C1 segment of cervical spinal cord (tissue), 14 donors: ENCODE data around the gene RNU7-1.

Experiments used
- DNase-seq, 14 donors: peaks; one replicate each; lab custom pipeline; 2025; lab: John Stamatoyannopoulos, UW

Gene RNU7-1

DNA sequence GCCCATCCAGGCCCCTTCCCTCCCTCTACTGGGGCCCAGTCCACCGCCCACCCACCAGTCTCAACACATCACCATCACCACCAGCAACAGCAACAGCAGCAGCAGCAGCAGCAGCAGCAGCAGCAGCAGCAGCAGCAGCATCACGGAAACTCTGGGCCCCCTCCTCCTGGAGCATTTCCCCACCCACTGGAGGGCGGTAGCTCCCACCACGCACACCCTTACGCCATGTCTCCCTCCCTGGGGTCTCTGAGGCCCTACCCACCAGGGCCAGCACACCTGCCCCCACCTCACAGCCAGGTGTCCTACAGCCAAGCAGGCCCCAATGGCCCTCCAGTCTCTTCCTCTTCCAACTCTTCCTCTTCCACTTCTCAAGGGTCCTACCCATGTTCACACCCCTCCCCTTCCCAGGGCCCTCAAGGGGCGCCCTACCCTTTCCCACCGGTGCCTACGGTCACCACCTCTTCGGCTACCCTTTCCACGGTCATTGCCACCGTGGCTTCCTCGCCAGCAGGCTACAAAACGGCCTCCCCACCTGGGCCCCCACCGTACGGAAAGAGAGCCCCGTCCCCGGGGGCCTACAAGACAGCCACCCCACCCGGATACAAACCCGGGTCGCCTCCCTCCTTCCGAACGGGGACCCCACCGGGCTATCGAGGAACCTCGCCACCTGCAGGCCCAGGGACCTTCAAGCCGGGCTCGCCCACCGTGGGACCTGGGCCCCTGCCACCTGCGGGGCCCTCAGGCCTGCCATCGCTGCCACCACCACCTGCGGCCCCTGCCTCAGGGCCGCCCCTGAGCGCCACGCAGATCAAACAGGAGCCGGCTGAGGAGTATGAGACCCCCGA, 6.8 kb upstream of the RNU7-1 start:
- peak in 2 of 14 donors; percentile 56 to 61 for DNase-seq

DNA sequence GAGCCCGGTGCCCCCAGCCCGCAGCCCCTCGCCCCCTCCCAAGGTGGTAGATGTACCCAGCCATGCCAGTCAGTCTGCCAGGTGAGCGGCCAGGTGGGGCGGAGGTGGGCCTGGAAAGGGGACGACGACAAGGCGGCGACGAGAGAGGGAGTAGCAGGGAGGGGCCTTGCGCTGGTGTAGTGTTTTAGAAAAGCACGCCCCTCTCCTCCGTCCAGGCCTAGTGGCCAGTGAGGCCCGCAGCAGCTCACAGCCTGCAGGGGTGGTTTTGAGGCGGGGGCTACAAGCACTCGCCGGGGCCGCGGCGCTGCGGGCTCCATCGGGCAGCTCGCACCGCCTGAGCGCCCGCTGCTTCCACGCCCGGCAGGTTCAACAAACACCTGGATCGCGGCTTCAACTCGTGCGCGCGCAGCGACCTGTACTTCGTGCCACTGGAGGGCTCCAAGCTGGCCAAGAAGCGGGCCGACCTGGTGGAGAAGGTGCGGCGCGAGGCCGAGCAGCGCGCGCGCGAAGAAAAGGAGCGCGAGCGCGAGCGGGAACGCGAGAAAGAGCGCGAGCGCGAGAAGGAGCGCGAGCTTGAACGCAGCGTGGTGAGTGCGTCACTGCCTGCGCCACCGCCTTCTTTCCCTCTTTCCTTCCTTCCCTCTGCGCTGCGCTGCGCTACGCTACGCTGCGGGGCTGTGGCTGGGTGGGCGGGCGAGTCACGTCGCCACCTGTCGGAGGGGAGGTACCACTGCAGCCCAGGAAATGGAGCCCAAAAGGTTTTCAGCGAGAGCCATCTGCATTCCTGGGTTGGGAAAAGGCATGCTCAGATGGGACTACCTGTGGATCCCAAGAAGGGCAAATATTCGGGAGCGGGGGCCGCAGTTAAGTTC, 5.9 kb upstream of the RNU7-1 start:
- DNase-seq, result peak; percentile 45 to 95 (median 84)

DNA sequence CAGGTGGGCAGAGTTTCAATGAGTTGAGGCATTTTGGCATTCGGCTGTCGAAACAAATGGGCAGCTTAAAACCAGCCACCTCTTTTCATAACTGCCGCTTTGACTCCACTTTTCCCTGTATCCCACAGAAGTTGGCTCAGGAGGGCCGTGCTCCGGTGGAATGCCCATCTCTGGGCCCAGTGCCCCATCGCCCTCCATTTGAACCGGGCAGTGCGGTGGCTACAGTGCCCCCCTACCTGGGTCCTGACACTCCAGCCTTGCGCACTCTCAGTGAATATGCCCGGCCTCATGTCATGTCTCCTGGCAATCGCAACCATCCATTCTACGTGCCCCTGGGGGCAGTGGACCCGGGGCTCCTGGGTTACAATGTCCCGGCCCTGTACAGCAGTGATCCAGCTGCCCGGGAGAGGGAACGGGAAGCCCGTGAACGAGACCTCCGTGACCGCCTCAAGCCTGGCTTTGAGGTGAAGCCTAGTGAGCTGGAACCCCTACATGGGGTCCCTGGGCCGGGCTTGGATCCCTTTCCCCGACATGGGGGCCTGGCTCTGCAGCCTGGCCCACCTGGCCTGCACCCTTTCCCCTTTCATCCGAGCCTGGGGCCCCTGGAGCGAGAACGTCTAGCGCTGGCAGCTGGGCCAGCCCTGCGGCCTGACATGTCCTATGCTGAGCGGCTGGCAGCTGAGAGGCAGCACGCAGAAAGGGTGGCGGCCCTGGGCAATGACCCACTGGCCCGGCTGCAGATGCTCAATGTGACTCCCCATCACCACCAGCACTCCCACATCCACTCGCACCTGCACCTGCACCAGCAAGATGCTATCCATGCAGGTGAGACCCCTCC, 5.0 kb upstream of the RNU7-1 start:
- peak in 1 of 14 donors; percentile 42 for DNase-seq

DNA sequence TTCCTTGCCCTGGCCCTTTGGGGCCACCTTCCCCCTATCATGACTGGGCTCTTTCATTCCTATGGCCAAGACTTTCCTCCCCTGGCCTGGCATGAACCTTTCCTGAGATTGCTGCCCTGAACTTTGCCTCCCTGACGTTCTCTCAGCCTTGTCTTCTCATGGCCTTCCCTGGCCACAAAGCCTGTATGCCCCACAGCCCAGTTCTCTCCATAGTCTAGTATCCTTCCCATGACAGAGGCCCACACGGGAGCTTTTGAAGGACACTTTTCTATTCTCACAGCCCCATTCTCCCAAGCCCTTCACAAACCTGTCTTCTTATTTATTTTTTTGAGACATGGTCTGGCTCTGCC, 4.5 kb upstream of the RNU7-1 start:
- no peak for DNase-seq

DNA sequence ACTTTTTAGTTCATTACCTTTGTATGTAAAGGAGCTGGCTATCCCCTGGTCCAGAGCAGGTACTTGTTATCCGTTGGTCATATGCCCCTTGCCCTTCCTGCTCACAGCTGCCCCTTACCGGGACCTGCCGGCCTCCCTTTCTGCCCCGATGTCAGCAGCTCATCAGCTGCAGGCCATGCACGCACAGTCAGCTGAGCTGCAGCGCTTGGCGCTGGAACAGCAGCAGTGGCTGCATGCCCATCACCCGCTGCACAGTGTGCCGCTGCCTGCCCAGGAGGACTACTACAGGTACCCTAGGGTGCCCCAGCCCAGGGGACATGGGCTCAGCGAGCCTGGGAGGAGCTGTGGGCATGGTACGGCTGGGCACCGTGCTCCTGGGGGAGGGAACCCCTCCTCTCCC, 2.3 kb upstream of the RNU7-1 start:
- DNase-seq, result no peak

DNA sequence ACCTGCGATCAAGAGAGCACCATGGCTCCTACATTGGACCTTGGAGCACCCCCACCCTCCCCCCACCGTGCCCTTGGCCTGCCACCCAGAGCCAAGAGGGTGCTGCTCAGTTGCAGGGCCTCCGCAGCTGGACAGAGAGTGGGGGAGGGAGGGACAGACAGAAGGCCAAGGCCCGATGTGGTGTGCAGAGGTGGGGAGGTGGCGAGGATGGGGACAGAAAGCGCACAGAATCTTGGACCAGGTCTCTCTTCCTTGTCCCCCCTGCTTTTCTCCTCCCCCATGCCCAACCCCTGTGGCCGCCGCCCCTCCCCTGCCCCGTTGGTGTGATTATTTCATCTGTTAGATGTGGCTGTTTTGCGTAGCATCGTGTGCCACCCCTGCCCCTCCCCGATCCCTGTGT, 1.8 kb upstream of the RNU7-1 start:
- DNase-seq, result no peak

DNA sequence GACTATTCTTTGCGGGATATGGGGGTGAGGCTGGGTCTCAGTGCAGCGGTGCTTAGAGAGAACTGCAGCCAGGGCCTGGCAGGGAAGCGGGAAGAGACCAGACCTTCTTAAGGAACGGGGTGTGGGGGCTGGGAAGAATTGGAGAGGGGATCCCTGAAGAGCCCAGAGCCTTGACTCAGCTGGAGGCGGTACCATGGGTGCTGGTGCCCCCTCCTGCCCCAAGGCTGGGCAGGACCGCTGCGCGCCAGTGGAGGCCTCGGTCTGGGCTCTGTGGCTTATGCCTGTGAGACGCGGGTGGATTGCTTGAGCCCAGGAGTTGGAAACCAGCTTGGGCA, 1.3 kb upstream of the RNU7-1 start:
- DNase-seq, result no peak

DNA sequence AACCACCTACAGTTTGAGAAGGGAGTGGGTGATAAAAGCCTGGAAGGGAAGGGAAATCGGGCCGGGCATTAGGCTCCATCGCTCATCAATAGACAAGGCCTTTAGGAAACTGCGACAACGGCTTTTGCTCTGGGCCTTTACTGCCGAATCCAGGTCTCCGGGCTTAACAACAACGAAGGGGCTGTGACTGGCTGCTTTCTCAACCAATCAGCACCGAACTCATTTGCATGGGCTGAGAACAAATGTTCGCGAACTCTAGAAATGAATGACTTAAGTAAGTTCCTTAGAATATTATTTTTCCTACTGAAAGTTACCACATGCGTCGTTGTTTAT, 261 bp upstream of the RNU7-1 start:
- peak in 13 of 14 donors; percentile 24 to 96 (median 71) for DNase-seq

DNA sequence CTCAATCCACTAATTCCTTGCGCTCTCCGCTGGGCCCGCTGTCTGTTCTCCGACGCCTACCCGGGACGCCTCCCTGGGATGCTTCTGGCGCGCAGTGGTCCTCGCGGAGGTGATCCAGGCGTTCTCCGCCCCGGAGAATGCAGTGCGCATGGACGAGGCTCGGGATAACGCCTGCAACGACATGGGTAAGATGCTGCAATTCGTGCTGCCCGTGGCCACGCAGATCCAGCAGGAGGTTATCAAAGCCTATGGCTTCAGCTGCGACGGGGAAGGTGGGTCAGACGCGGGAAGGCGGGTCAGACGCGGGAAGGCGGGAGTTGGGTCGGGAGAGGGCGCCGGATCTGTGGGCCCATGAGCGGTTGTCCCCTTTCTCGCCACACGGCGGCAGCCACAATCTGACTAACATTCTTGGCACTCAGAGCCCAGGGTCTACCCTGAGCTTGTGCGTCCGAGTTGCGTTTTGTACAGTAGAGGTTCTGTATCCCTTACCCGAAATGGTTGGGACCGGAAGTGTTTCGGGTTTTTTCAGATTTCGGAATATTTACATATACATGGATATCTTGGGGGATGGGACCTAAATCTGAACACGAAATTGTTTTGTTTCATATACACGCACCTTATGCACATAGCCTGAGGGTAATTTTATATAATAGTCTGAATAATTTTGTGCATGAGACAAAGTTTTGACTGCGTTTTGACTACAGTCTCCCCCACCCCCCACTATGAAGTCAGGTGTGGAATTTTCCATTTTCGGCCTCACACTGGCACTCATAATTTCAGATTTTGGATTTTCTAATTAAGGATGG, 968 bp downstream of the RNU7-1 start:
- peak in 13 of 14 donors; percentile 48 to 92 (median 85) for DNase-seq

DNA sequence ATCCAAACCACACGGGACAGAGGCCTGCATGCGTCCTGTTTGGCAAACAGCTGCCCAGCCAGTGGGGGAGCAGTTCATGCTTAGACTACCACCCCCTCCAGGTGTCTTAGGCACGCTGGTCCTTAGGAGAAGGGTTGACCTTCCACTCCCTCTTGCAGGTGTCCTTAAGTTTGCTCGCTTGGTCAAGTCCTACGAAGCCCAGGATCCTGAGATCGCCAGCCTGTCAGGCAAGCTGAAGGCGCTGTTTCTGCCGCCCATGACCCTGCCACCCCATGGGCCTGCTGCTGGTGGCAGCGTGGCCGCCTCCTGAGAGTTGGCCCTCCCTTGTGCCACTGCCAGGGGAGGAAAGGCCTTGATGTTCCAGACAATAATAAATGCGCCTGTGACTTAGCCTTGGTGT, 2.0 kb downstream of the RNU7-1 start:
- no peak for DNase-seq

DNA sequence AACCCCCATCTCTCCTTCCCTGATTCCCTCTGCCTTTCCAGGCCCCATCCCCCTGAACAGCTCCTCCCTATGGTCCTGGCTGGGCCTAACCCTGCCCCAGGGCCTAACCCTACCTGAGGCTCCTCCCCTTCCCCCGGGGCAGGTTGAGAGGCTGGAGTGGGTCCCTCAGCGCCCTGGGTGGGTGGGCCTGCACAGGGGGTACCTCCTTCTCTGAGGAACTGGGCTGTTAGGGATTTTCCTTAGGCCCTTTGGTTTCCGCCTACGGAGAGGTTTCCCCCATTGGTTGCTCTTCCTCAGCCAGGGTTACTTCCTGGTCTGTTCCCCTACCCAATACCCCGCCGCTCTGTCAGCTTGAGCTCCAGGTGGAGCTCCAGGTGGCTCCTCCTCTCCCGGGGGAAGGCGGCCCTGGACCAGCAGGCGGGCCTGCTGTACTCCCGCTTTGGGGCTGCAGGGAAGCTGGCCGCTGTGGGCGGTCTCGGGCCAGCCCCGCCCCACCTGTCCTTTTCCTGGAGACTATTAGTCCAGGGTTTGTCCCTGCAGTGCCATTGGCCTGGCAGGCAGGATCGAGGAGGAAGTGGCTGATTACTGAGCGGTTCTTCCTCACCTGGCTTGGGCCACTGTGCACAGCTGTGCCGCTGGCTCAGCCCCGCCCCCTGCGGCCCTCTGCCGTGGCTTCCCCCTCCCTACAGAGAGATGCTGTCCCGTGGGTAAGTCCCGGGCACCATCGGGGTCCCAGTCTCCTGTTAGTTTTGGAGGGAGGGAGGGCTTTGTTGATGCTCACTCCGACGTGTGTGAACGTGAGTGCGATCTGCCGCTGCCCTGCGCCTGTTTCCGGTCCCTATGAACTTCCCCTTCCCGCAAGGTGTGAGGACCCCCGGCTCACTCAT, 2.7 kb downstream of the RNU7-1 start:
- peak in 1 of 14 donors; percentile 61 for DNase-seq

DNA sequence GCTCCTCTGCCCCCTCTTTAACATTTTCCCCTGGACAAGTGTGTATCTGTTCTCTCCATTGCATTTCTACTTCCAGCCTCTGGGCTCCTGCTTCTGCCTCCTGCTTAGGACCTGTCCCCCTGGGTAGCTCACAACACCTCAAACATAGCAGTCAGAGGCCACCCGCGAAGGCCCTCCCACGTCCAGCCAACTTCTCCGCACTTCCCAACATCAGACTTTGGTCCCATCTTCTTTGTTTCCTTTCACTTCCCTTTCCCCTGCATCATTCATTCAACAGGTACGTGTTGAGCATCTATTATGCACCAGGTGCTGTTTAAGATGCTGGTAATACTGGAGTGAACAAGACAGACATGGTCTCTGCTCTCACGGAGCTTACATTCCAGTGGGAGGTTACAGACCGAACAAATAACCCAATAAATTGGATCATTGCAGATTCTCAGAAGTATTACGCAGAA, 3.3 kb downstream of the RNU7-1 start:
- no peak for DNase-seq

DNA sequence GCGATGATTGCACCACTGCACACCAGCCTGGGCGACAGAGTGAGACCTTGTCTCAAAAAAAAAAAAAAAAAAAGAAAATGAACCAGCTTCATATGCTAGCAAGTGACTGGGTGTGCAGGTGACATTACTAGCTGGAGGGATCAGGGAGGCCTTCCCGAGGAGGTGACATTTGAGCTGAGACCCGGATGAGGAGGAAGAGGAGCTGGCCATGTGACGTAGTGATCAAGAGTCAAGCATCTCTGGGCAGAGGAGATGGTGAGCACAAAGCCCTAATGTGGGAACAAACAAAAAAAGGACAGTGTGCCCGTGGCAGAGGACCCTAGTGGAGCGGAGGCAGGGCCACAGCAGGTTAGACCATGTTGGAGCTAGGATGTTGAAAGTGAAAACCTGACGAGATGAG, 4.0 kb downstream of the RNU7-1 start:
- no peak for DNase-seq

DNA sequence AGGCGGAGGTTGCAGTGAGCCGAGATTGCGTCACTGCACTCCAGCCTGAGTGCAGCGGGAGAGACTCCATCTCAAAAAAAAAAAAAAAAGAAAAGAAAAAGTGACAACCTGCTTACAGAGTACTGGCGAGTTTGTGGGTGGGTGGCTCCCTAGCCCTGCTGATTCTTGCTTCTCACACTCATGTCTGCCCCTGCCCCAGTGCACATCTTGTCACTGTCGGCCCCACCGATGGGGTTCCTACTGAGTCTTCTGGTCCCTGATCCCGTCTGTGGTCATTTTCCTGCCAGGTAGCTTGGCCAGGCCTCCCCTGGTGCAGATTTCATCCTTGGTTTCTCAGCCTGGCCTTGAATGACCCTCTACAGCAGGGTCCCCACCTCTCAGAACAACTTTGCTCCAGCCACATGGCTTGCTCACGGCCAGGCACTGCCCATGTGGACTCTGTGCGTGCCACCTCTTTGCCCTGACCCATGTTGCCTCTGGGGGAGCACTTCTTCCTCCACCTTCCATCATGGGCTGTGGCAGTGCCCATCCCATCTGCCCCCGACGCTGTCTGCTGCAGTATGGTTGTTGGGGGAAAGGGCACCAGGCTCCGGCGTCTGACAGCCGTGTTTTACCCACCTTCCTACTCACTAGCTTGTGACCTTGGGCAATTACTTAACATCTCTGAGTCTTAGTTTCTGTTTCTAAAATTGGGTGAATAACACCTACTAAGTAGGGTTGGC, 5.4 kb downstream of the RNU7-1 start:
- no peak for DNase-seq

DNA sequence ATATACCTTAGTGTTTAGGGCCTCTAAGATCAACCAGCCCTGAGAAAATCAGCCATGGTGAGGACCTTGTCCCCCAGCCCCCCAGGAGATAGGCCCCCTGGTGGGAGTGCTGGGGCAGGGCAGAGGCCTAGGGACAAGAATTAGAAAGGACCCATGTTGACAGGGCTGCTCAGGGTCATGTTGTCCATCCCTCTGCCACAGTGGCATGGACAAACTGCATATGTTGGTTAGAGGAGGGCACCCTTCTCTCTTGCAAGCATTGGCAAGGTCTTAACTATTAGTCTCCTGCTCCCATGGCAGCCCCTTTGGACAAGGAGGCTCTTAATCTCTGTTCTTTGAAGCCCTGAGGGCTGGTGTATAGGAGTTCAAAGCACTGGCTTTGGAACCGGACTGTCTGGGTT, 6.8 kb downstream of the RNU7-1 start:
- no peak for DNase-seq

DNA sequence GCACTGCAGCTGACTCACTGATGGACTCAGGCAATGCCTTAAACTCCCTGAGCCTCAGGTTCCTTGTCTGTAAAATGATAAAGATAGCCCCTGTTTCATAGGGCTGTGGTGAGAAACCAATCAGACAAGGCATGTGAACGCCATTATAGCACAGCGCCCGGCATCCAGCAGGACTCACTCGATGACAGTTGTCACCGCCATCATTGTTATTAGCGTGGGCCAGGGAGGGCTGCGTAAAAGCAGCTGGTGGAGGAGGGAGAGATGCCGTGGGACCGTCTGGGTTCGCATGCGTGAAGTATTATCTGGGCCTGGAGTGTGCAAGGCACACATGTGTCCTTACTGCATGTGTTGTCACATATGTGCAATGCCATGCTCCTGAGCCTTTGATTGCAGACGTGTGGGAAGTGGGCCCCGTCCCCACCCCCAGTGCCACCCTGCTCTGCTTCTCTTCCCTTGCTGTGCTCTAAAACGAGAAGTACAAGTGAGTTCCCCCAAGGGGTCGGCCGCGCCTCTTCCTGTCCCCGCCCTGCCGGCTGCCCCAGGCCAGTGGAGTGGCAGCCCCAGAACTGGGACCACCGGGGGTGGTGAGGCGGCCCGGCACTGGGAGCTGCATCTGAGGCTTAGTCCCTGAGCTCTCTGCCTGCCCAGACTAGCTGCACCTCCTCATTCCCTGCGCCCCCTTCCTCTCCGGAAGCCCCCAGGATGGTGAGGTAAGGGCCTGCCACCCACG, 7.4 kb downstream of the RNU7-1 start, which contains the start of gene PTPN6:
PTPN6 (plus strand) TSS at position 546 of the 730 bp plus-strand sequence; CDS start at position 703, 157 bp downstream.
- DNase-seq, result peak in 5 of 14 donors; percentile 23 to 60 (median 41)

DNA sequence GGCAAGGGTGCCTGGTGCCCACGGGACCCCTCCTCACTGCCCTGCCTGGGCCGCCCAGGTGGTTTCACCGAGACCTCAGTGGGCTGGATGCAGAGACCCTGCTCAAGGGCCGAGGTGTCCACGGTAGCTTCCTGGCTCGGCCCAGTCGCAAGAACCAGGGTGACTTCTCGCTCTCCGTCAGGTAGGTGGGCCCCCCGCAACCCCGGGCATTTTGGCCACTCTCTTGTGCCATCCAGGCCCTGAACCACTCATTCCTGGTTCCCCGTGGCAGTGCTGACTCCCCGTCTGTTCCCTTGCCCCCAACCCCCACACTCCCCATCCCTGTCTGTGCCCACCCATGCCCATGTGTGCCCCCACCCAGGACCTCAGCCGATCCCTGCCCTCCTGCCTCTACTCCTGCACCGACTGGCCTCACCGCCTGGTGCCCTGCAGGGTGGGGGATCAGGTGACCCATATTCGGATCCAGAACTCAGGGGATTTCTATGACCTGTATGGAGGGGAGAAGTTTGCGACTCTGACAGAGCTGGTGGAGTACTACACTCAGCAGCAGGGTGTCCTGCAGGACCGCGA, 8.0 kb downstream of the RNU7-1 start:
- DNase-seq, result no peak
